Ureter (tissue), 1 donor: ENCODE data around the gene MGMT. TPM values are rescaled to one million over a fixed set of nuclear protein-coding genes. Genes with fewer than 3 reads are reported as not detected.
A peak's percentile ranks its signal among the peaks of the same experiment; 100 is the strongest.

Experiments used
- DNase-seq: peaks from one replicate; pipeline ENCODE4 v3.0.0-alpha.2; 2020; ENCODE audit warnings: low spot score
- total RNA-seq: library from RNA; stranded (reverse); gene quantifications from one replicate; pipeline ENCODE4 v1.2.4, GENCODE V29; 2023
- donor health status: DM: yes; HTN: yes; CAD: no.

Gene MGMT
- total RNA-seq, 1 donor from 2014 or later, result 38.6 TPM

DNA sequence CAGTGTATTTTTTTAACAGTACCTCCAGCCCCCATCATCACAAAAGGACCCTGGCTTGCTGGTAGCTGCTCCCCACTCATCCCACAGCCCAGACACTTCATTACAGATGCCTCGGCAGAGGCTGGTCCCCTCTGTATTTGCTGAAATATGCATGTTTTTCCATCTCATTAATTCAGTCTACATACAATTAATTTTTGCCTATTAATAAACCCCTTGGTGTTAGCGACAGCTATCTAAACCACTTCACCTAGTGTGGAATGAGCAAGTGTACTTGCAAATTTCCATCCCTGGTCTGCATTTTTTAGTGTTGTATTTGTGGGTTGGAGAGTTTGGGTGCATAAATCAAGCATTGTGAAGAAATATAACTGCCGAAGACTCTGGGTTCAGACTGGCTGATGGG, 216.9 kb downstream of the MGMT start:
- DNase-seq, result no peak

- no peak for DNase-seq
Measured at GRCh38 chr10:129685271-129685670, 218.2 kb downstream of the MGMT start.

GRCh38 chr10:129689671-129690071, 222.6 kb downstream of the MGMT start:
- no peak for DNase-seq

- no peak for DNase-seq
Measured at GRCh38 chr10:129690248-129691070, 223.4 kb downstream of the MGMT start.

DNA sequence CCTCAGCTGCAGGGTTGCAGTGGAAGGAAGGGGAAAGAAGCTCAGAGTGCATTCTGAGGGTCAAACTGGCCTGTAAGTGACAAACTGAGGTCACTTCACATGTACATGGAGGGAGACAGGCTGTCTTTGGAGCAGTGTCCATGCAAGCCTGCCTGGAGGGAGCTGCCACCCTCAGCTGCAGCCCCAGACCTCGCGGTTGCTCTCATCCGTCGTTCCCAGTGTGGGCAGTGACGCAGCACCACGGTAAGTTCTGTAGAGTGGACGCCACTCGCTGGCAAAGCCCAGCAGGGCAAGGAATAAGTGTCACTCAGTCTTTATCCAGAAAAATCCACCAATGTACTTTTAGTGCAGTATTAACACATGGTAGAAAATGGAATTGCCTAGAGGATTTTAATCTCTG, 225.7 kb downstream of the MGMT start:
- DNase-seq, result no peak

DNA sequence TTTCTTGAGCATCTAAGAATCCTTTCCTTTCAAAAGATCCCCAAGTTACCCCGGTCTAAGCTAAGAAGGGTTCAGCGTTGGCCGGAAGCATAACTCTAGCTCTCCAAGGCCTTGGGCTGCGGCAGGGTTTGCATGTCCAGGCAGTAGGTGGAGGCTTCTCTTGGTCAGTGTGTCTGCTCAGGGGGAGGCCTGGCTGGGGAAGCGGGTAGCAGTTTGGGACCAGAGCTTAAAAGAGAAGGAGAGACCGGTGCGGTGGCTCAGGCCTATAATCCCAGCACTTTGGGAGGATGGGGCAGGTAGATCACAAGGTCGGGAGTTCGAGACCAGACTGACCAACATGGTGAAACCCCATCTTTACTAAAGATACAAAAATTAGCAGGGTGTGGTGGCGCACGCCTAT, 226.3 kb downstream of the MGMT start:
- no peak for DNase-seq

DNA sequence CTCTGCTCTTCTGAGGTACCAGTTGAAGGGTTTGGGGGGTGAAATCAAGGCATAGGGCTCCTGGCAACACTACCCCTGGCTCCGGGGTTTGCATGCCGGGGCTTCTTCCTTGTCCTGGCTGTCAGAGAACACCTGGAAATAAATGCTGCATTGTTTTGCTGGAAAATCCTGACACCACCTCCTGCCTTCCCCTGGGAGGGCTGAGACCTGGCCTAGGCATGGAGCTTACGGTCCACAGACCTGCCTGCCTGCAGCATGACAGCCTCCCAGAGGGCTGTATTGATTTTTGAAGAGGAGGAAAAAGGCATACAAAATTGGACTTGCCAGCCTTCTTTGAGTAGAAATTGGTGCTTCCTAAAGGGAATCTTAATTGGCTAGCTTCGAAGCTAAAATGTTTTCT, 227.1 kb downstream of the MGMT start:
- DNase-seq, result no peak

DNA sequence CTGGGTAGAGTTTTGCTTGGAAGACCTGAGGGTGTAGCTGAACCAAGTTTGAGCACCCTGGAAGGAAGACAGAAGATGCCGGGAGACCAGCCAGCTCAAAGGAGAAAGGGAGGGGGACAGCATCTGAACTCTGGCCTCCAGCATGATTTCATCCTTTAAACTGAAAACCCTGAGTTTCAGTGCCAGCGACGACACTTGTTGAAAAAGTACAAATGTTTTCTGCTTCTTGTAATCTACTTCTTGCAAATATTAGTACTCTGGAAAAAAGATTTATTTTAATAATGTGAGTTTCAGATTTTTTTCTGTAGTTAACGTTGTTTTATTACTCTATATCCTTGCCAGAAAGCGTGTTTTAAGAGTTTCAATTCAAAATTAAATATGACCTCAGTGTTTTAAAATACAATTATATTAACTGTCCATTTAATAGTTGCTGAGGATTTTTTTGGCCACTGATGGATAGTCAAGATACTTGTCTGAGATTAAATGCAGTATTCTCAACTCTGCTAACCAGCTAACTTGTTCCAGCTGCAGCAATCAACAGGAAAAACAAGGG, 227.7 kb downstream of the MGMT start:
- peak; percentile 85 for DNase-seq

GRCh38 chr10:129695671-129696070, 228.6 kb downstream of the MGMT start:
- no peak for DNase-seq

GRCh38 chr10:129696636-129697035, 229.6 kb downstream of the MGMT start:
- no peak for DNase-seq

DNA sequence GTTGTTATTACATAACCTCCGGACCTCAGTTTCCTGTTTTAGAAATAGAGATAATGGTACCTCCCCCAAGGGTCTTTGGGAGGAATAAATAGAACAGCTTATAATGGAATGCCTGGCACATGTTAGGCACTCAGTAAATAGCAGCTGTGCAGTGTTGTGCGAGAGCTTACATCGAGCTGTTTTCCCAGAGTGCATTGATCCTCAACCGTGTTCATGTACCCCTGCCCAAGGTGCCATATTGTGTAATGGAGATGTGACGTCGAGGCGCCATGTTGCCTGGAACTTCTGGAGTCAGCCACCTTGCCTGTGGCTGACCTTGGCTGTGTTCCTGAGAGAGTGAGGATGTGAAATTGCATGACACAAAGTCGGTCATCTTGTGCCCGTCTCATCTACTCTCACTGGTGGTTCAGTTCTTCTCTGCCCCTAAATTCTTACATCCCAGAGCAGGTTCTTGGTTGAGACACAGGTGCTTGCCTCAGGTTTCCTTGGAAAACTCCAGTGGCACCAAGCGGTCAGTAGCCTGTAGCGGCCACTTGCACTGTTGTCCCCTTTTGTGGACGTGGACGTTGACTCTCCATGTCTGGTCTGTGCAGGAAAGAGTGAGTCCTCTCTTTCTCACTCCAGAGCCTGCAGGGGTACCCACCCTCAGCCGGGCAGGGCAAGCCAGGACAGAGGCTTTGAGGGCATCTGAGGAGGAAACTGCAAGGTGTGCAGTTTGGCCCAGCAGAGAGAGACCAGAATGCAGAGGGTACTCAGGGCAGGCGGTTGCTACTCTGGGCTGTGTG, 230.6 kb downstream of the MGMT start:
- no peak for DNase-seq

- DNase-seq, result no peak
Measured at GRCh38 chr10:129699722-129700340, 232.8 kb downstream of the MGMT start.

DNA sequence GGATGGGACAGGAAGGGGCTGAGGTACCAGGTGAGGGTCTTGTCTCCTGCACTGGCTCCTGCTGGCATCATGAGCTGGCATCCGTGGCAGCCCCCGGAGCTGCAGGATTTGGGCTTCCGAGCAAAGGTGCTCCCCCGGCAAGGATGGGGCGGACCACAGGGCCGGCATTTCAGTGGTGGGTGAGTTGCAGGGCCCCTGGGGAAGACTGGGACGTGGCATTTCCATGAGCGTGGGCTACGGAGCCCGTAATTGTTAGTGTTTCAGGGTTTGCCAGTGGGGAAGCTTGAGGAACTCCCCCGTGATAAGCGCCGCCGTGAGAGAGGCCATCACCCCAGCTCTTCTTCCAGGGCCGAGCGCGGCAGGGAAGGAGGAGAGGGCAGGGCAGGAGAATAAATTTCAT, 235.6 kb downstream of the MGMT start:
- no peak for DNase-seq

DNA sequence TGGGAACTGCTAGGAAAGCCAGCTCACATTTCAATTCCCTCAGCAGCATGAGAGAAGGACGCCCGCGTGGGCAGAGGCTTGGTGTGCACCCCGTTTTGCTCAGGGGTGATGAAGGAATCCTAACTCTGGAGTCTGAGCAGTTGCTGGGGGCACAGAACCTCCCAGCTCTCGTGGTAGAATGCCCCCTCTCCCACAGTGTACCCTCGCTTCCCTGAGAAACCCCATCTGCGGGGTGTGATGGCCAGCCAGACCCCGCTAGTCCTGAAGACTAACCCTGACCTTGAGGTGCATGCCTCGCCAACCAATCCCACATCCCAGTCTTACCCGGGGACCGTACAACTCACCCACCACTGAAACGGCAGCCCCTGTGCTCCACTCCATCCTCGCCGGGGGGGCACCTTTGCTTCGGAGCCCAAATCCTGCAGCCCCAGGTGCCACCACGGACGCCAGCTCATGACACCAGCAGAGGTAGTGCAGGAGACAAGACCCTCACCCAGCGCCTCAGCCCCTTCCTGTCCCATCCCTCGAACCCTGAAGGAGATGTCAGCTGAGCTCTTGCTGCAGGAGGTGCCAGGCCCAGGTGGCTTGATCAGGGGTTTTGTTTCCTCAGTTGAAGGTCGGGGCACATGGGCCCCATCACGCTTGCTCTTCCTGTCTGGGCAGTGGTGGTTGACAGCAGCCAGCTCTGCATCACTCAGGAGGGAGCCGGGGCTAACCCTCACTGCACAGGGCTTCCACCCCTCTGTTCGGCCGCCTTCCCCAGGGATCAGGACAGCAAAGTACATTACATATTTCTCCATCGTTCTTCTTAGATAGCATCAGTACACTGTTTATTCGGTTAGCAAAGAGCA, 236.5 kb downstream of the MGMT start:
- no peak for DNase-seq

- no peak for DNase-seq
Measured at GRCh38 chr10:129704225-129704624, 237.2 kb downstream of the MGMT start.

DNA sequence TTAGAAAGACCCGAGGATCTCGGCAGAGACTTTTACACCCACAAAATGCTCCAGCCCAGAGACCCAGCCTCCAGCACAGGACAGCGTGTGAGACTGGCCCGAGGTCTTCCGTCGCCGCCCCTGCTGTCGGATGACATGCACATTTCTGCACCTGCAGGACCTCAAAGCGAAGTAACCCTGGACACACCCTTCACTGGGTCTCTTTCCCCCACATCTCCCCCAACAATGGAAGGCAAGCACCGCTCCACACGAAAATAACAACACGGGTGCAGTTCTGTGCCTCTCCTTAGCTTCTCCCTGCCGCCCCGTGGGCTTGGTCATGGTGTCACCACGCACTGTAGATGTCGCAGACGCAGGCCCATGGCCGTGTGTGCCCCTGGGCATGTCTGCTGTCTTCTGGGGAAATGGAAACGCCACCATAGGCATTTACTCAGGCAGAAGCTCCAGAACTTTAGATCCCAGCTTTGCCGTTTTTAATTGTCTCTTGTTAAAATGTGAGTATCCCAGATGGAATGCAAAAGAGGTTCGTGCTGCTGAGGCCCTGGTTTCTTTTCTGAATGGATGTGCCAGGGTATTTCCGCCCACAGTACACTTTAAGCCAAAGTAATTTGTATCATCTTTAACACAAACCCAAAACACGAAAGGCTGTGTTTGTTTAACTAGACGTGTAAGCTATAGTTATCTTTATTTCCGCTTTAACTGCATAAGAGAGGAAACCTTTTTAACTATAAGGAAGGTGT, 237.9 kb downstream of the MGMT start:
- DNase-seq, result no peak

- DNase-seq, result no peak
Measured at GRCh38 chr10:129705676-129706075, 238.6 kb downstream of the MGMT start.

- no peak for DNase-seq
Measured at GRCh38 chr10:129706081-129706480, 239.0 kb downstream of the MGMT start.

DNA sequence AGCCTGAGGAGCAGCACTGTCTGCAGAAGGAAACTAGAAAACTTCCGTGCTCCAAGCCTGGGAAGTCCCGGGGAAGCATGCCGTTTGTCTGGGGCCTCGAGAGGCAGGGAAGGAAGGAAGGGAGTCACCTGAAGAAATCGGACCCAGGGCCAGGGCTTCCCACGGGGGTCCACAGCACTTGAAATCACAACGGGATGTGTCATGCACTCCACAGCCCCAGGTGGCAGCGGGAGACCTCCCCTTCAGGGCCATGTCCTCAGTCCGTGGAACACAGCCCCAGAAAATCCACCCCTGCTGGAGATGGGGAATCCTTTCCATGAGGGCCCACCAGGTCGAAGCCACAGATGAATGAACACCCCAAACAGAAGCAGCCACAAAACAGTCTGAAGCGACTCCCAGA, 239.5 kb downstream of the MGMT start:
- DNase-seq, result no peak
